ENCODE results near the gene TMIGD2. TPM values are rescaled to one million over a fixed set of nuclear protein-coding genes. Genes with fewer than 3 reads are reported as not detected.

TMIGD2 gene
- polyA plus RNA-seq, 3 donors: 0.26 TPM; not detected in 2

DNA sequence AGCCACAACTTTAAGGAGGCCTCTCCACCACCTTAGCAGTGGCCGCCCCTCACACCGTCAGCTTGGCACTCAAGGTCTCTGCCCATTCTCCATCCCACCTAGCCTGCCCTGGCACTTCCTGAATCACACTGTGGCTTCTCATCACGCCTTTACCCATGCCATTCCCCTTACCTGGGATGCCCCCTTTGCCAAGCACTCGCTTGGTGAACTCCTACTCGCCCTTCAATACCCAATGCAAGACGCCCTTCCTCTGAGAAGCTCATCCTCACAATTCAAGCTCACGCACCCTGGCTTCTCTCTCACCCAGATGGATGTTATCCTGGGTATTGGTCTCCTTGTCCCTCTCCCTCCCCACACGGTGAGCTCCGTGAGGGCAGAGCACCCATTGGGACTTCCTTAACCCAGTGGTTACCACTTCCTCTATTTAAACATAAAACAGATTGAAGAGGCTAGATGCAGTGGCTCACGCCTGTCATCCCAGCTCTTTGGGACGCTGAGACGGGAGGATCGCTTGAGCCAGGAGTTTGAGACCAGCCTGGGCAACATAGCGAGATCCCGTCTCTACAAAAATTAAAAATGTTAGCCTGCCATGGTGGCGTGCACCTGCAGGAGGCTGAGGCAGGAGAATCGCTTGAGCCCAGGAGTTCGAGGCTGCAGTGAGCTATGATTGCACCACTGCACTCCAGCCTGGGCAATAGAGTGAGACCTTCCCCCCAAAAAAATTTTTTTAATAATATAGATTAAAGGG is 35.8 kb downstream of the TMIGD2 start:
- no peak for TF ChIP-seq CTCF (IDR thresholded peaks at IDR 0.05)
- Histone ChIP-seq H3K79me2 (ENCODE audit: insufficient read depth, low read length) (no peaks in the 10 kb centered on the region), H3K27me3 (ENCODE audit: control insufficient read depth in 2 of 2, insufficient read depth in 2 of 2, low read length in 2 of 2) (no peaks in the 10 kb centered on the region), H3K27ac (ENCODE audit: low read depth in 1 of 2, low read length in 2 of 2) (peak overlapping the region in 1 of 2 donors; percentile 48), H4K20me1 (ENCODE audit: insufficient read depth, low read length) (peaks cover 9% of the 10 kb centered on the region), H3K4me3 (replicated peaks in 1 of 3; ENCODE audit: low read depth in 2 of 3, low read length in 3 of 3) (no peak overlapping the region), H3K36me3 (replicated peaks in 1 of 2; ENCODE audit: control insufficient read depth in 1 of 2, insufficient read depth in 2 of 2, low read length in 2 of 2) (peaks cover 43 to 77% of the 10 kb centered on the region in 2 donors), H3K9me3 (replicated peaks in 1 of 2; ENCODE audit: control insufficient read depth in 1 of 2, insufficient read depth in 1 of 2, low read length in 2 of 2) (no peaks in the 10 kb centered on the region), H3K9ac (ENCODE audit: insufficient read depth, low read length, poor library complexity, severe bottlenecking) (no peak overlapping the region), H2AFZ (ENCODE audit: insufficient read depth, low read depth, low read length, poor library complexity, severe bottlenecking) (no peak overlapping the region), H3K4me2 (replicated peaks; ENCODE audit: extremely low read depth, low read length, poor library complexity, severe bottlenecking) (no peak overlapping the region), H3K4me1 (ENCODE audit: control insufficient read depth in 1 of 2, insufficient read depth in 2 of 2, low read length in 2 of 2) (peaks cover 9 to 10% of the 10 kb centered on the region in 2 donors)
- Mint-ChIP-seq H3K27ac (peak overlapping the region; percentile 25 to 76 (median 72)), H3K9me3 (peaks cover 0 to 3% (median 0%) of the 10 kb centered on the region in 7 donors), H3K4me3 (no peak overlapping the region), H3K4me1 (peaks cover 12% of the 10 kb centered on the region), H3K27me3 (ENCODE audit: low read depth in 3 of 3) (peaks cover 0 to 3% (median 2%) of the 10 kb centered on the region in 3 donors), H3K36me3 (peaks cover 58 to 89% of the 10 kb centered on the region in 2 donors)
- WGBS (ENCODE audit: insufficient coverage): 53% methylated on average over 7 of the region's 18 CpGs
- intact Hi-C loops (cut with micrococcal nuclease): loop anchor here (2.0 to 10.0 kb wide), 3 partner anchors 86 to 258 kb away; no protein-coding TSS in a partner anchor
- DNase-seq: no peak

- H3K27ac ChIP-seq (ENCODE audit: low read depth in 1 of 2, low read length in 2 of 2): no peak overlapping the region
- H3K9me3 ChIP-seq (replicated peaks in 1 of 2; ENCODE audit: control insufficient read depth in 1 of 2, insufficient read depth in 1 of 2, low read length in 2 of 2): no peaks in the 10 kb centered on the region
- H3K36me3 ChIP-seq (replicated peaks in 1 of 2; ENCODE audit: control insufficient read depth in 1 of 2, insufficient read depth in 2 of 2, low read length in 2 of 2): peaks cover 41 to 78% of the 10 kb centered on the region in 2 donors
- H3K4me1 Mint-ChIP-seq: peaks cover 18% of the 10 kb centered on the region
- H2AFZ ChIP-seq (ENCODE audit: insufficient read depth, low read depth, low read length, poor library complexity, severe bottlenecking): no peak overlapping the region
- no peaks in the 10 kb centered on the region for H3K27me3 ChIP-seq (ENCODE audit: control insufficient read depth in 2 of 2, insufficient read depth in 2 of 2, low read length in 2 of 2)
- peaks cover 9% of the 10 kb centered on the region for H4K20me1 ChIP-seq (ENCODE audit: insufficient read depth, low read length)
- peaks cover 65 to 95% of the 10 kb centered on the region in 2 donors for H3K36me3 Mint-ChIP-seq
- WGBS (ENCODE audit: insufficient coverage): 82% methylated on average over 3 of the region's 4 CpGs
- no peak overlapping the region for H3K4me2 ChIP-seq (replicated peaks; ENCODE audit: extremely low read depth, low read length, poor library complexity, severe bottlenecking)
- H3K9me3 Mint-ChIP-seq: peaks cover 0 to 3% (median 0%) of the 10 kb centered on the region in 7 donors
- H3K27me3 Mint-ChIP-seq (ENCODE audit: low read depth in 3 of 3): peaks cover 0 to 2% (median 1%) of the 10 kb centered on the region in 3 donors
- H3K27ac Mint-ChIP-seq: peak overlapping the region in 2 of 7 donors; percentile 42 to 60
- H3K4me1 ChIP-seq (ENCODE audit: control insufficient read depth in 1 of 2, insufficient read depth in 2 of 2, low read length in 2 of 2): peaks cover 15 to 16% of the 10 kb centered on the region in 2 donors
- no peak for TF ChIP-seq CTCF (IDR thresholded peaks at IDR 0.05)
- no peak overlapping the region for H3K9ac ChIP-seq (ENCODE audit: insufficient read depth, low read length, poor library complexity, severe bottlenecking)
- no peak overlapping the region for H3K4me3 ChIP-seq (replicated peaks in 1 of 3; ENCODE audit: low read depth in 2 of 3, low read length in 3 of 3)
- no peak overlapping the region for H3K4me3 Mint-ChIP-seq
- no peak for DNase-seq
- H3K79me2 ChIP-seq (ENCODE audit: insufficient read depth, low read length): no peaks in the 10 kb centered on the region
- intact Hi-C loops (cut with micrococcal nuclease): loop anchor here in 1 of 2 donors (5.0 to 10.0 kb wide), 2 partner anchors 87 to 260 kb away; no protein-coding TSS in a partner anchor
Measured at GRCh38 chr19:4264812-4265211, 37.4 kb downstream of the TMIGD2 start.

All from CD14-positive monocyte (primary cell).